Adrenal gland (tissue), 12 donors: ENCODE results near the gene TFR2. TPM values are rescaled to one million over a fixed set of nuclear protein-coding genes. Genes with fewer than 3 reads are reported as not detected.

Source experiments
- DNase-seq, 7 donors: peaks; one replicate each; pipeline ENCODE4 v3.0.0-alpha.2; 2019 to 2020
- H3K27ac ChIP-seq, 5 donors: fragments of 200-600 bp; sonication (generic) in 4 of 5; 1 replicate in 3 of 5; 2 replicates in 2 of 5; pipeline versions ENCODE4 v1.5.1 to v1.8.0; 2016 to 2020; ENCODE audit warnings: mild to moderate bottlenecking in 1 of 5
- H3K27me3 ChIP-seq: fragments of 200-600 bp; 2 replicates; pipeline ENCODE4 v1.8.0; 2021
- H3K36me3 ChIP-seq, 2 donors: fragments of 200-600 bp; replicated peaks in 1 of 2; 1 replicate in 1 of 2; 2 replicates in 1 of 2; pipeline versions ENCODE4 v1.5.1 to v1.8.0; 2018 to 2022
- H3K4me1 ChIP-seq, 2 donors: fragments of 200-600 bp; replicated peaks in 1 of 2; 1 replicate in 1 of 2; 2 replicates in 1 of 2; pipeline versions ENCODE4 v1.5.1 to v1.8.0; 2018 to 2021
- H3K4me3 ChIP-seq, 4 donors: fragments of 200-600 bp; sonication (generic) in 3 of 4; one replicate each; pipeline ENCODE4 v1.5.1; 2016 to 2018
- H3K9me3 ChIP-seq, 3 donors: fragments of 200-600 bp; sonication (generic) in 1 of 3; replicated peaks in 1 of 3; 1 replicate in 2 of 3; 2 replicates in 1 of 3; pipeline versions ENCODE4 v1.5.1 to v1.8.0; 2016 to 2021
- CTCF ChIP-seq, 6 experiments: fragments of 450-650 bp in 4 of 6; fragments of 200-600 bp in 2 of 6; sonication (generic) in 1 of 6; IDR thresholded peaks; 1 replicate in 5 of 6; 2 replicates in 1 of 6; pipeline versions ENCODE4 v1.5.1 to v1.8.0; 2016 to 2021; ENCODE audit warnings: antibody characterized with exemption in 6 of 6, mild to moderate bottlenecking in 2 of 6, moderate library complexity in 1 of 6
- POLR2A ChIP-seq, 2 donors: fragments of 450-650 bp; IDR thresholded peaks; one replicate each; pipeline ENCODE4 v1.6.1; 2017; ENCODE audit warnings: antibody characterized with exemption in 2 of 2, mild to moderate bottlenecking in 2 of 2, moderate library complexity in 1 of 2
- WGBS, 4 donors: extraction: QIAGEN DNeasy Blood & Tissue Kit in 2 of 4; methylation state at CpG; one replicate each; pipeline versions ENCODE4 v1.1.5 to v1.1.7; 2013 to 2017; 5-methylcytosine and 5-hydroxymethylcytosine counted together
- intact Hi-C, 2 donors: fragments of 100-400 bp; cut with DNase I; formaldehyde crosslinking; loops; one replicate each; pipeline versions ENCODE4 v1.14.1 to v1.15.0; 2022 to 2023
- polyA plus RNA-seq, 3 donors: library from polyadenylated mRNA; stranded (reverse); fragments of 200-250 nt in 2 of 3; fragments of 350-450 nt in 1 of 3; fragmentation: Illumina TruSeq in 1 of 3; extraction: RNeasy Lipid Tissue Mini Kit (QIAGEN cat#74804) in 1 of 3; gene quantifications; one replicate each; pipeline ENCODE4 v1.2.3, GENCODE V29; 2013 to 2014
- total RNA-seq, 9 donors: library from RNA; depleted of rRNA in 4 of 9; stranded (reverse); fragments of >200 nt in 4 of 9; fragments of 120-200 nt in 1 of 9; fragmentation: NEBNext Ultra II Directional in 1 of 9; extraction: Animal tissue kit (Norgen Biotek cat#: 25700) in 1 of 9; gene quantifications; one replicate each; pipeline versions ENCODE4 v1.1.0 to v1.2.4, GENCODE V29; 2013 to 2023
- donor health status: healthy with polysubstance abuse.
- donor health status: Bipolar disorder and iron deficiency.
- donor health status: DM: yes; HTN: yes; CAD: no.
- donor health status: DM: no; HTN: no; CAD: no.
- donor health status: DM: no; HTN: no; CAD: no.
- donor health status: DM: yes; HTN: yes; CAD: no.

TFR2 gene
- total and polyA plus RNA-seq, 12 donors = 0.24 to 6.7 (median 1.3) TPM

- Histone ChIP-seq H3K27ac (peak overlapping the region in 2 of 5 donors; percentile 81 to 91), H3K9me3 (no peaks in the 10 kb centered on the region), H3K36me3 (no peaks in the 10 kb centered on the region), H3K4me1 (peaks cover 0 to 3% of the 10 kb centered on the region in 2 donors), H3K4me3 (no peak overlapping the region), H3K27me3 (no peaks in the 10 kb centered on the region)
- no peak for TF ChIP-seq POLR2A (IDR thresholded peaks at IDR 0.05)
- no peak for TF ChIP-seq CTCF (IDR thresholded peaks at IDR 0.05)
- WGBS, 4 donors = 92 to 97% (median 95%) methylated on average over 14 to 23 of the region's 23 CpGs
- DNase-seq = no peak
- intact Hi-C loops = no loop called here
These were observed 20.5 kb downstream of the TFR2 start for GRCh38 chr7:100620804-100621203.

GRCh38 chr7:100620239-100620638 lies 21.1 kb downstream of the TFR2 start:
- H3K4me3 ChIP-seq = no peak overlapping the region
- H3K27me3 ChIP-seq = no peaks in the 10 kb centered on the region
- intact Hi-C loops = no loop called here
- H3K4me1 ChIP-seq = peaks cover 0 to 3% of the 10 kb centered on the region in 2 donors
- no peaks in the 10 kb centered on the region for H3K36me3 ChIP-seq
- no peak overlapping the region for H3K27ac ChIP-seq
- TF ChIP-seq POLR2A (IDR thresholded peaks at IDR 0.05) (no peak), CTCF (IDR thresholded peaks at IDR 0.05) (no peak)
- no peaks in the 10 kb centered on the region for H3K9me3 ChIP-seq
- DNase-seq = no peak
- 78 to 98% (median 92%) methylated on average over 4 to 6 of the region's 6 CpGs for WGBS, 4 donors

GRCh38 chr7:100614308-100614861 lies 27.0 kb downstream of the TFR2 start:
- WGBS, 4 donors = 70 to 83% (median 74%) methylated on average over 6 of the region's 6 CpGs

More at GRCh38 chr7:100614308-100614861, 27.0 kb downstream of the TFR2 start:
- no peak for DNase-seq
- Histone ChIP-seq H3K36me3 (no peaks in the 10 kb centered on the region), H3K9me3 (no peaks in the 10 kb centered on the region), H3K4me1 (peaks cover 12 to 13% of the 10 kb centered on the region in 2 donors), H3K27ac (no peak overlapping the region), H3K27me3 (no peaks in the 10 kb centered on the region), H3K4me3 (no peak overlapping the region)
- intact Hi-C loops = no loop called here
- TF ChIP-seq POLR2A (IDR thresholded peaks at IDR 0.05) (no peak), CTCF (IDR thresholded peaks at IDR 0.05) (no peak)
